Activated naive CD4-positive, alpha-beta T cell treated with anti-CD3 and anti-CD28 coated beads for 36 hours (primary cell): Measurements from ENCODE around the gene KCNJ4. TPM values are rescaled to one million over a fixed set of nuclear protein-coding genes. Genes with fewer than 3 reads are reported as not detected.
"Not testable (repeated sequence)": the region's sequence is repeated elsewhere in the genome, so short reads cannot be mapped to it uniquely, and the experiment has no call there.

Experiments used
- CTCF ChIA-PET: fragments of 350-600 bp; sonication (Branson Sonifier 250); formaldehyde crosslinking; loops from one replicate; lab custom pipeline; 2021; ENCODE audit warnings: antibody characterized with exemption; lab: Charles Lee
- DNase-seq: peaks from one replicate; pipeline ENCODE4 v3.0.0-alpha.2; 2020
- H3K27ac Mint-ChIP-seq: one replicate; pipeline ENCODE4 v1.8.0; 2021; ENCODE audit warnings: mild to moderate bottlenecking, mixed read lengths
- H3K27me3 Mint-ChIP-seq: one replicate; pipeline ENCODE4 v1.8.0; 2021; ENCODE audit warnings: low read depth, mixed read lengths
- H3K36me3 Mint-ChIP-seq: one replicate; pipeline ENCODE4 v1.8.0; 2021; ENCODE audit warnings: low read depth, mixed read lengths
- H3K4me1 Mint-ChIP-seq: one replicate; pipeline ENCODE4 v1.8.0; 2021; ENCODE audit warnings: low read depth, mixed read lengths
- H3K4me3 Mint-ChIP-seq: one replicate; pipeline ENCODE4 v1.8.0; 2021; ENCODE audit warnings: mild to moderate bottlenecking, moderate library complexity, mixed read lengths
- H3K9me3 Mint-ChIP-seq: one replicate; pipeline ENCODE4 v1.8.0; 2021; ENCODE audit warnings: mixed read lengths
- intact Hi-C: fragments of 100-400 bp; cut with micrococcal nuclease; formaldehyde crosslinking; loops from one replicate; pipeline ENCODE4 v1.15.1; 2023
- total RNA-seq, 2 experiments: library from RNA; stranded (reverse); gene quantifications; one replicate each; pipeline ENCODE4 v1.2.3, GENCODE V29; 2021

The KCNJ4 gene
- total RNA-seq, 2 experiments from 2014 or later = not detected

DNA sequence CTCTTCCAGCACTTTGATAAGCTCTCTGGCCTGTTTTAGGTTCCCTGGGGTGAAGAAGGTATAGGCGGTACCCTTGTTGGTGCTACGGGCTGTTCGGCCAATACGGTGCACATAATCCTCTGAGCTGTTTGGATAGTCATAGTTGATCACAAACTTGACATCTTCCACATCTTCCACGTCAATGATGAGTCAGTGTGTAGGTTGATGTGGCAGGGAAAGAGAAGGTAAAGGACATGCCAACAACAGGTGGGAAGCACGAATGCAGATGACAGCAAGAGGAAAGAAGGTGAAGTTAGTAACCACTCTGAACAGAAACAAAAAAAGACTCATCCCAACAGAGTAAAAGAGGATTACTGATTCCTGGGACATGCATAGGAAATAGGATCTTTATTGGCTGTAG, 32.9 kb upstream of the KCNJ4 start:
- H3K36me3 Mint-ChIP-seq = peaks cover 73% of the 10 kb centered on the region
- DNase-seq = no peak
- no peak overlapping the region for H3K4me3 Mint-ChIP-seq
- CTCF ChIA-PET = interaction anchor here (0.9 kb wide), 1 partner anchor 84 kb away, joined by 3 read pairs; no protein-coding TSS in a partner anchor
- intact Hi-C loops = no loop called here
- H3K27me3 Mint-ChIP-seq = no peaks in the 10 kb centered on the region
- H3K4me1 Mint-ChIP-seq = peaks cover 62% of the 10 kb centered on the region
- no peaks in the 10 kb centered on the region for H3K9me3 Mint-ChIP-seq
- peak overlapping the region; percentile 33 for H3K27ac Mint-ChIP-seq

DNA sequence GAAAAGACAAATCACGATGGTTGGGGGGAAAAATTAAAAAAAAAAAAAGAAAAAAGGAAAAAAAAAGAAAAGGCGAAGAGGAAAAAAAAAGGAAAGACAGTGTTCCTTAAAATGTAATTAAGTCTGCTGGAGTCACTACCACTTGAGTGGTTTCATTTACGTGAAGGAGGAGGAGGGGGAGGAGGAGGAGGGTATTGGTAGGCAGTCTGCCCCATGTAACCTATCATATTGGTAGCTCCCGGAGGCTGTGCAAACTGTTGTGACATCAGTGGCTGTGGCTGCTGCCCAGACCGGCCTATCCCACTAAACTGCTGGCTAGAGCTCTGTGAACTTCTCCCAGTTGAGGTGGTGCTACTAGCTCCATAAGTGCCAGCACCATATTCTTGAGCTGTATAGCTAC, 30.8 kb upstream of the KCNJ4 start:
- no peaks in the 10 kb centered on the region for H3K9me3 Mint-ChIP-seq
- H3K36me3 Mint-ChIP-seq = peaks cover 71% of the 10 kb centered on the region
- H3K4me1 Mint-ChIP-seq = peaks cover 52% of the 10 kb centered on the region
- H3K4me3 Mint-ChIP-seq = no peak overlapping the region
- peak overlapping the region; percentile 41 for H3K27ac Mint-ChIP-seq
- CTCF ChIA-PET = interaction anchor here (0.9 kb wide), 1 partner anchor 90 kb away, joined by 3 read pairs; no protein-coding TSS in a partner anchor
- DNase-seq = no peak
- intact Hi-C loops = no loop called here
- no peaks in the 10 kb centered on the region for H3K27me3 Mint-ChIP-seq

DNA sequence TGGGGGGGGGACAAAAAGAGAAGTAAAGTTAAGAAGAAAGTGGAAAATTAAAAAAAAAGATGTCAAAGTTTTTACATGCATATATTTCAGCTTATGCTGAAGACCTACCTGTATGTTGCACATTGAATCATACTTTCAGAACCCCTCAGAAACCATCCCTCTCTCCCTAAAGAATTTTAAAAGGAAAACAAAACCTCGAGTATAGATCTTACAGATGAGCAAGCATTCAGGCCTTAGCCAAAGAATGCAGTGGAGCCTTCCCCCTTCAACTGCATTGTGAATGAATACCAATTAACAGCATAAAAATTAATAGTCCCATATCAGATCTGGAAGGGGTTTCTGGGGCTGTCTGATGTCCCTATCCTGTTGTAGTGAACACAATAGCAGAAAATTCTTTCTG, 29.2 kb upstream of the KCNJ4 start:
- peaks cover 58% of the 10 kb centered on the region for H3K36me3 Mint-ChIP-seq
- CTCF ChIA-PET = no interaction called here
- H3K27ac Mint-ChIP-seq = peak overlapping the region; percentile 33

GRCh38 chr22:38482662-38483308, 27.8 kb upstream of the KCNJ4 start:
- H3K27ac Mint-ChIP-seq = peak overlapping the region; percentile 26
- no peak for DNase-seq
- H3K4me1 Mint-ChIP-seq = peaks cover 26% of the 10 kb centered on the region
- H3K36me3 Mint-ChIP-seq = peaks cover 47% of the 10 kb centered on the region
- CTCF ChIA-PET = interaction anchor here (0.7 kb wide), 1 partner anchor 14 kb away, joined by 4 read pairs; no protein-coding TSS in a partner anchor
- intact Hi-C loops = no loop called here
- no peaks in the 10 kb centered on the region for H3K27me3 Mint-ChIP-seq
- H3K9me3 Mint-ChIP-seq = no peaks in the 10 kb centered on the region
- no peak overlapping the region for H3K4me3 Mint-ChIP-seq

More for the DNA sequence above, 29.2 kb upstream of the KCNJ4 start:
- DNase-seq = no peak
- intact Hi-C loops = no loop called here
- H3K27me3 Mint-ChIP-seq = no peaks in the 10 kb centered on the region
- H3K9me3 Mint-ChIP-seq = no peaks in the 10 kb centered on the region
- no peak overlapping the region for H3K4me3 Mint-ChIP-seq
- H3K4me1 Mint-ChIP-seq = peaks cover 38% of the 10 kb centered on the region

DNA sequence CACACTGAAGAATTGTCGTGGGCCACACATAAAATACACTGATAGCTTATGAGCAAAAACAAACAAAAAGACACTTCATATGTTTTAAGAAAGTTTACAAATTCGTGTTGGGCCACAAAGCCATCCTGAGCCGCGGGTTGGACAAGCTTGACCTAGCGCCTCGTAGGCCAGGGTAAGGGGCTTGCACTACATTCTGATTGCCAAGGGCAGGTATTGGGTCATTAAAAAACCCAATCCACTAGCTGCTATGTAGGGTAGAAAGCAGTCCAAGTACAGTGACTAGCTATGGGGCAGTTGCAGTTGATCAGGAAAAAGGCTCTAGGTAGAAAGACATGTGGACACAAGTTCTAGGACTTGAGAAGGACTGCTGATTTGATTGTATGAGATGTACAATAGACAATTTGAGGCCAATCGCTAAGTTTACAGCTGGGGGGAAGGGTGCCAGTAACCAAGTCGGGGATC, 26.9 kb upstream of the KCNJ4 start:
- Mint-ChIP-seq H3K27me3 (no peaks in the 10 kb centered on the region), H3K4me3 (no peak overlapping the region), H3K27ac (peak overlapping the region; percentile 25), H3K4me1 (peaks cover 24% of the 10 kb centered on the region), H3K9me3 (no peaks in the 10 kb centered on the region), H3K36me3 (peaks cover 43% of the 10 kb centered on the region)
- no peak for DNase-seq
- intact Hi-C loops = no loop called here
- CTCF ChIA-PET = interaction anchor here (1.0 kb wide), 1 partner anchor 10 kb away, joined by 3 read pairs; no protein-coding TSS in a partner anchor

- Mint-ChIP-seq H3K4me1 (peaks cover 18% of the 10 kb centered on the region), H3K4me3 (no peak overlapping the region), H3K36me3 (peaks cover 37% of the 10 kb centered on the region), H3K27me3 (no peaks in the 10 kb centered on the region), H3K27ac (no peak overlapping the region), H3K9me3 (no peaks in the 10 kb centered on the region)
- CTCF ChIA-PET = interaction anchor here (1.0 to 1.5 kb wide), 2 partner anchors 10 to 11 kb away, joined by 3 to 4 read pairs; no protein-coding TSS in a partner anchor
- DNase-seq = no peak
- intact Hi-C loops = no loop called here
Observed at GRCh38 chr22:38481162-38481870, 26.3 kb upstream of the KCNJ4 start.

- intact Hi-C loops = no loop called here
- Mint-ChIP-seq H3K27me3 (no peaks in the 10 kb centered on the region), H3K4me3 (no peak overlapping the region), H3K9me3 (no peaks in the 10 kb centered on the region), H3K36me3 (peaks cover 22% of the 10 kb centered on the region), H3K4me1 (peaks cover 9% of the 10 kb centered on the region), H3K27ac (no peak overlapping the region)
- CTCF ChIA-PET = interaction anchor here (0.6 to 1.5 kb wide), 2 partner anchors 10 to 12 kb away, joined by 4 read pairs; no protein-coding TSS in a partner anchor
- no peak for DNase-seq
Observed at GRCh38 chr22:38479096-38479837, 24.3 kb upstream of the KCNJ4 start.

DNA sequence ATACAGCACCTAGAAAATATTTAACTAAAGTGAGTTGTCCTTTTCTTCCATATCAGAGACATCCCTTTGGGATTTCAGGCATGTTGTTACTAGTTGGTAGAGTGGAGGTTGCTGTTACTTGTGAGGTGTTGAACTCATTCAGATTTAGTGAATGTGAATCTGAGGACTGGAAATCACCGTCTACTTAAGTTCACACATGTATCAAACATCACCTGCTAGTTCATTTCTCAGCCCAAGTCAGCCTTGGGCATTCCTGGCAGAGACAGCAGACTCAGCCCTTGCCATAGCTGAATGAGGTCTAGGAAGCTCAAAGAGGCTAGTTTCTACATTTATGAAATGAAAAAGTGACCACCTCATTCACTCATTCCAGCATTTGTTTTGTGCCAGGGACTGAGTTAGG, 22.6 kb upstream of the KCNJ4 start:
- H3K27ac Mint-ChIP-seq = peak overlapping the region; percentile 16
- CTCF ChIA-PET = interaction anchor here (1.2 kb wide), 1 partner anchor 18 kb away, joined by 3 read pairs; no protein-coding TSS in a partner anchor
- no peaks in the 10 kb centered on the region for H3K27me3 Mint-ChIP-seq
- H3K4me1 Mint-ChIP-seq = peaks cover 2% of the 10 kb centered on the region
- DNase-seq = no peak
- intact Hi-C loops = no loop called here
- H3K9me3 Mint-ChIP-seq = no peaks in the 10 kb centered on the region
- H3K36me3 Mint-ChIP-seq = peaks cover 8% of the 10 kb centered on the region
- no peak overlapping the region for H3K4me3 Mint-ChIP-seq

- H3K27me3 Mint-ChIP-seq = peaks cover 3% of the 10 kb centered on the region
- intact Hi-C loops = no loop called here
- H3K4me1 Mint-ChIP-seq = no peaks in the 10 kb centered on the region
- CTCF ChIA-PET = no interaction called here
- DNase-seq = no peak
- no peak overlapping the region for H3K27ac Mint-ChIP-seq
- no peak overlapping the region for H3K4me3 Mint-ChIP-seq
- H3K9me3 Mint-ChIP-seq = no peaks in the 10 kb centered on the region
- no peaks in the 10 kb centered on the region for H3K36me3 Mint-ChIP-seq
Observed at GRCh38 chr22:38474003-38474607, 19.1 kb upstream of the KCNJ4 start.

DNA sequence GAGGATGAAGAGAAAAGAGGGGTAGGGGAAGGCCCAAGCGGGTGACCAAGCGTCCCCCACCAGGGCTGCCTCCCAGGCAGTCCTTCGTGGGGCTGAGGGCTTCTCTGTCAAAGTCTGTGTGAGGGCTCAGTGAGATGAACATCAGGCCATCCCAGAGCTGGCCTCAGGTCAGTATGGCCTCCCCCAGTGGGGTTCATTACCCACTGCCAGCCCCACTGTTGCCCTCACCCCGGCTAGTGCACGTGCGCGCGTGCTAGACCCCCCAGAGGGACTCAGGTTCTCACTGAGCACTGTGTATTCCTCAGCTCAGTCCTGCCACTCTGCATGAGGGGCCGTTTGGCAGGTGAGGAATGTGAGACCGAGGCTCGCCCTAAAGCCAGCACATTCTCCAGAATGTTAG, 16.2 kb upstream of the KCNJ4 start:
- CTCF ChIA-PET = no interaction called here
- Mint-ChIP-seq H3K36me3 (no peaks in the 10 kb centered on the region), H3K4me3 (no peak overlapping the region), H3K9me3 (no peaks in the 10 kb centered on the region), H3K27me3 (peaks cover 18% of the 10 kb centered on the region), H3K27ac (peak overlapping the region; percentile 53), H3K4me1 (peaks cover 8% of the 10 kb centered on the region)
- intact Hi-C loops = no loop called here
- no peak for DNase-seq

DNA sequence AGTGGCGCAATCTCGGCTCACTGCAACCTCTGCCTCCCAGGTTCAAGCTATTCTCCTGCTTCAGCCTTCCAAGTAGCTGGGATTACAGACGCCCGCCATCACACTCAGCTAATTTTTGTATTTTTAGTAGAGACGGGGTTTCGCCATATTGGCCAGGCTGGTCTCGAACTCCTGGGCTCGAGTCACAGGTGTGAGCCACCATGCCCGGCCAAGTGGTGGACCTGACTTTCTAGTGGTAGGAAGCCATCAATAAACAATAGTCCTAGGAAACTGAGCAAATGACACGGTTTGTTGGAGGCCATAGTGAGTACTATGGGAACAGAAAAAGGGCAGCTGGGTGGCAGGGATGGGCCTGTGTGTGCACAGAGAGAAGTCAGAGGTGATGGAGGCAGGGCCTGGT, 15.2 kb upstream of the KCNJ4 start:
- H3K9me3 Mint-ChIP-seq, H3K36me3 Mint-ChIP-seq, DNase-seq, H3K4me3 Mint-ChIP-seq, H3K27ac Mint-ChIP-seq, H3K4me1 Mint-ChIP-seq, intact Hi-C loops, CTCF ChIA-PET: not testable (repeated sequence)
- peaks cover 28% of the 10 kb centered on the region for H3K27me3 Mint-ChIP-seq
